Smooth muscle cell (in vitro differentiated cells): Measurements from ENCODE around the gene GUCY1A2. TPM values are rescaled to one million over a fixed set of nuclear protein-coding genes. Genes with fewer than 3 reads are reported as not detected.

Experiments
- DNase-seq: peaks from one replicate; lab custom pipeline; 2025; ENCODE audit not compliant: unreplicated experiment; lab: John Stamatoyannopoulos, UW
- H2AFZ ChIP-seq: fragments of 200-600 bp; sonication (generic); 2 replicates; pipeline ENCODE4 v1.6.0; 2016; ENCODE audit warnings: antibody characterized with exemption, low read depth, mild to moderate bottlenecking
- H3F3A ChIP-seq: fragments of 200-600 bp; sonication (generic); 2 replicates; pipeline ENCODE4 v1.6.0; 2017; ENCODE audit warnings: antibody characterized with exemption, low read depth
- H3K27ac ChIP-seq: fragments of 200-600 bp; sonication (generic); 2 replicates; pipeline ENCODE4 v1.5.1; 2016; ENCODE audit warnings: low read depth, mild to moderate bottlenecking
- H3K27me3 ChIP-seq: fragments of 200-600 bp; sonication (generic); 2 replicates; pipeline ENCODE4 v1.6.1; 2016; ENCODE audit warnings: low read depth, mild to moderate bottlenecking
- H3K36me3 ChIP-seq: fragments of 200-600 bp; sonication (generic); 2 replicates; pipeline ENCODE4 v1.5.1; 2016; ENCODE audit warnings: low read depth
- H3K4me1 ChIP-seq: fragments of 200-600 bp; sonication (generic); 2 replicates; pipeline ENCODE4 v1.5.1; 2016; ENCODE audit warnings: low read depth
- H3K4me2 ChIP-seq: fragments of 200-600 bp; sonication (generic); 2 replicates; pipeline ENCODE4 v1.6.0; 2016; ENCODE audit warnings: mild to moderate bottlenecking
- H3K4me3 ChIP-seq: fragments of 200-600 bp; sonication (generic); 2 replicates; pipeline ENCODE4 v1.5.1; 2016; ENCODE audit warnings: mild to moderate bottlenecking
- H3K79me2 ChIP-seq: fragments of 200-600 bp; sonication (generic); 2 replicates; pipeline ENCODE4 v1.6.0; 2016; ENCODE audit warnings: low read depth, mild to moderate bottlenecking
- H3K9ac ChIP-seq: fragments of 200-600 bp; sonication (generic); 2 replicates; pipeline ENCODE4 v1.6.0; 2016; ENCODE audit warnings: low read depth
- H3K9me3 ChIP-seq: fragments of 200-600 bp; sonication (generic); replicated peaks from 2 replicates; pipeline ENCODE4 v1.5.1; 2016; ENCODE audit warnings: low read depth
- H4K20me1 ChIP-seq: fragments of 200-600 bp; sonication (generic); 2 replicates; pipeline ENCODE4 v1.6.0; 2016; ENCODE audit warnings: low read depth
- WGBS: methylation state at CpG from one replicate; pipeline ENCODE4 v1.1.7; 2016; ENCODE audit warnings: low lambda C conversion rate; 5-methylcytosine and 5-hydroxymethylcytosine counted together
- polyA plus RNA-seq: library from polyadenylated mRNA; unstranded; fragments of >200 nt; fragmentation: Nextera tagmentation; extraction: Ambion mirVana; gene quantifications from 2 replicates; pipeline ENCODE4 v1.2.1, GENCODE V29; 2016
- total RNA-seq: library from RNA; depleted of rRNA; stranded (reverse); fragments of >200 nt; gene quantifications from 2 replicates; pipeline ENCODE4 v1.2.3, GENCODE V29; 2014
- TF ChIP-seq, protein P1 (sequence below): fragments of 200-600 bp; sonication (generic); IDR thresholded peaks from 2 replicates; pipeline ENCODE4 v1.5.1; 2017; ENCODE audit warnings: borderline replicate concordance, mild to moderate bottlenecking, antibody characterized with exemption; ENCODE audit not compliant: insufficient read depth, poor library complexity, severe bottlenecking

The GUCY1A2 gene
- total and polyA plus RNA-seq, 2 experiments from 2014 or later = 0.08 to 1.1 TPM

- H2AFZ ChIP-seq = no peak overlapping the region
- WGBS = 88% methylated on average over 7 of the region's 7 CpGs
These were observed 163.8 kb downstream of the GUCY1A2 start for GRCh38 chr11:106854429-106854828.

DNA sequence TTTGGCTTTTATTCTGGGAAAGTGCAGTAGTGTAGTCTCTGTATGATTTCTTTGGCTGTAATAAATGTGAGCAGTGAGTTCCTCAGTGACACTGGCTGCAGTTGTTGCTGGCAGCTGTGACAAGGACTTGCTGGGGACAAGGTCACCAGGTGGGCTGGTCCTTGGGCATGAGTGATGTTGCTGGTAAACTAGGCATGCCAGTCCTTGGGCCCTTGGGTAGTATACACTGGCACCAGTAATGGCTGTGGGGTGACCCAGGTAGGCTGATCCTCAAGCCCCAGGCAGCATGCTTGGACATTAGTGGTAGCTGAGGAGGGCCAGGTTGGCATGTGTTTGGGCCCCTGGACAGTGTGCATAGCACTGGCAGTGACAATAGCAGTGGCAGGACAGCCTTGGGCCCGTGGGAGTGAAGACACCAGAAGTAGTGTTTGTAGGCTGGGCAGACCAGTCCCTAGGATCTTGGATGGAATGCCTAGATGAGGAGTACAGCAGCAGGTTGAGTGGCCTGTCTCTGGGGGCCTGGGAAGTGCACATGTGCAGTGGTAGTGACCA is 164.3 kb downstream of the GUCY1A2 start:
- H3K4me3 ChIP-seq = no peak overlapping the region
- DNase-seq = no peak
- no peaks in the 10 kb centered on the region for H3K36me3 ChIP-seq
- no peak overlapping the region for H3K27ac ChIP-seq
- TF ChIP-seq, protein P1, sequence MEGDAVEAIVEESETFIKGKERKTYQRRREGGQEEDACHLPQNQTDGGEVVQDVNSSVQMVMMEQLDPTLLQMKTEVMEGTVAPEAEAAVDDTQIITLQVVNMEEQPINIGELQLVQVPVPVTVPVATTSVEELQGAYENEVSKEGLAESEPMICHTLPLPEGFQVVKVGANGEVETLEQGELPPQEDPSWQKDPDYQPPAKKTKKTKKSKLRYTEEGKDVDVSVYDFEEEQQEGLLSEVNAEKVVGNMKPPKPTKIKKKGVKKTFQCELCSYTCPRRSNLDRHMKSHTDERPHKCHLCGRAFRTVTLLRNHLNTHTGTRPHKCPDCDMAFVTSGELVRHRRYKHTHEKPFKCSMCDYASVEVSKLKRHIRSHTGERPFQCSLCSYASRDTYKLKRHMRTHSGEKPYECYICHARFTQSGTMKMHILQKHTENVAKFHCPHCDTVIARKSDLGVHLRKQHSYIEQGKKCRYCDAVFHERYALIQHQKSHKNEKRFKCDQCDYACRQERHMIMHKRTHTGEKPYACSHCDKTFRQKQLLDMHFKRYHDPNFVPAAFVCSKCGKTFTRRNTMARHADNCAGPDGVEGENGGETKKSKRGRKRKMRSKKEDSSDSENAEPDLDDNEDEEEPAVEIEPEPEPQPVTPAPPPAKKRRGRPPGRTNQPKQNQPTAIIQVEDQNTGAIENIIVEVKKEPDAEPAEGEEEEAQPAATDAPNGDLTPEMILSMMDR = no peak
- no peaks in the 10 kb centered on the region for H3K4me1 ChIP-seq
- H2AFZ ChIP-seq = no peak overlapping the region
- H3K9ac ChIP-seq = no peak overlapping the region
- H3F3A ChIP-seq = no peaks in the 10 kb centered on the region
- H3K27me3 ChIP-seq = no peaks in the 10 kb centered on the region
- H3K9me3 ChIP-seq = no peaks in the 10 kb centered on the region
- H3K79me2 ChIP-seq = no peaks in the 10 kb centered on the region
- H4K20me1 ChIP-seq = no peaks in the 10 kb centered on the region
- no peak overlapping the region for H3K4me2 ChIP-seq
- 95% methylated on average over 1 of the region's 1 CpG for WGBS

More at GRCh38 chr11:106854429-106854828, 163.8 kb downstream of the GUCY1A2 start:
- no peaks in the 10 kb centered on the region for H3K9me3 ChIP-seq
- TF ChIP-seq, protein P1 = no peak
- H3K9ac ChIP-seq = no peak overlapping the region
- H3K36me3 ChIP-seq = no peaks in the 10 kb centered on the region
- DNase-seq = no peak
- H3K27ac ChIP-seq = no peak overlapping the region
- no peaks in the 10 kb centered on the region for H4K20me1 ChIP-seq
- H3K4me2 ChIP-seq = no peak overlapping the region
- H3F3A ChIP-seq = no peaks in the 10 kb centered on the region
- H3K4me1 ChIP-seq = no peaks in the 10 kb centered on the region
- H3K4me3 ChIP-seq = no peak overlapping the region
- no peaks in the 10 kb centered on the region for H3K79me2 ChIP-seq
- no peaks in the 10 kb centered on the region for H3K27me3 ChIP-seq

GRCh38 chr11:106852779-106853178 is 165.5 kb downstream of the GUCY1A2 start:
- no peaks in the 10 kb centered on the region for H3K79me2 ChIP-seq
- H3K27ac ChIP-seq = no peak overlapping the region
- H2AFZ ChIP-seq = no peak overlapping the region
- no peaks in the 10 kb centered on the region for H3K9me3 ChIP-seq
- no peak for DNase-seq
- H3K4me2 ChIP-seq = no peak overlapping the region
- no peaks in the 10 kb centered on the region for H3K27me3 ChIP-seq
- TF ChIP-seq, protein P1 = no peak
- no peaks in the 10 kb centered on the region for H3F3A ChIP-seq
- H4K20me1 ChIP-seq = no peaks in the 10 kb centered on the region
- no peaks in the 10 kb centered on the region for H3K4me1 ChIP-seq
- H3K4me3 ChIP-seq = no peak overlapping the region
- no peaks in the 10 kb centered on the region for H3K36me3 ChIP-seq
- no peak overlapping the region for H3K9ac ChIP-seq

- TF ChIP-seq, protein P1 = no peak
These were observed 169.8 kb downstream of the GUCY1A2 start for GRCh38 chr11:106848526-106848925.

More at GRCh38 chr11:106848526-106848925, 169.8 kb downstream of the GUCY1A2 start:
- H2AFZ ChIP-seq = no peak overlapping the region
- H3K27me3 ChIP-seq = no peaks in the 10 kb centered on the region
- no peaks in the 10 kb centered on the region for H3F3A ChIP-seq
- H3K4me3 ChIP-seq = no peak overlapping the region
- no peak overlapping the region for H3K4me2 ChIP-seq
- no peaks in the 10 kb centered on the region for H3K4me1 ChIP-seq
- no peak for DNase-seq
- no peak overlapping the region for H3K27ac ChIP-seq
- no peaks in the 10 kb centered on the region for H3K9me3 ChIP-seq
- no peaks in the 10 kb centered on the region for H3K36me3 ChIP-seq
- H3K79me2 ChIP-seq = no peaks in the 10 kb centered on the region
- H4K20me1 ChIP-seq = no peaks in the 10 kb centered on the region
- no peak overlapping the region for H3K9ac ChIP-seq
